SK-N-SH treated with all-trans-retinoic acid at 6 μM for 48 hours (cell line): ENCODE results near the gene CTTN.

Source experiments
- ATAC-seq: fragments of 200-7000 bp; cut with Tn5 transposase; 3 replicates; pipeline ENCODE4 v1.9.1; 2020; ENCODE audit warnings: mild to moderate bottlenecking, moderate library complexity
- ARNTL ChIP-seq: fragments of 450-650 bp; formaldehyde crosslinking; IDR thresholded peaks from 2 replicates; pipeline ENCODE4 v1.5.0; 2020; ENCODE audit warnings: low read depth, mild to moderate bottlenecking, moderate library complexity, borderline replicate concordance
- BACH2 ChIP-seq: fragments of 250-450 bp; sonication (Bioruptor Pico); IDR thresholded peaks from 2 replicates; pipeline ENCODE4 v1.9.0; 2021; ENCODE audit warnings: mild to moderate bottlenecking, borderline replicate concordance
- CREB5 ChIP-seq: fragments of 250-450 bp; sonication (Bioruptor Pico); IDR thresholded peaks from 2 replicates; pipeline ENCODE4 v1.5.1; 2020; ENCODE audit warnings: low read depth, mild to moderate bottlenecking, moderate library complexity
- CSDC2 ChIP-seq: fragments of 250-450 bp; sonication (Bioruptor Pico); IDR thresholded peaks from 2 replicates; pipeline ENCODE4 v1.5.0; 2020; ENCODE audit warnings: mild to moderate bottlenecking, moderate library complexity
- CSRNP3 ChIP-seq: fragments of 250-450 bp; sonication (Bioruptor Pico); IDR thresholded peaks from 2 replicates; pipeline ENCODE4 v1.5.1; 2021; ENCODE audit warnings: mild to moderate bottlenecking, moderate library complexity
- ESRRG ChIP-seq: fragments of 250-450 bp; sonication (Bioruptor Pico); IDR thresholded peaks from 2 replicates; pipeline ENCODE4 v1.6.1; 2021; ENCODE audit warnings: mild to moderate bottlenecking
- ISL1 ChIP-seq: fragments of 250-450 bp; sonication (Bioruptor Pico); IDR thresholded peaks from 2 replicates; pipeline ENCODE4 v2.1.2; 2022; ENCODE audit warnings: mild to moderate bottlenecking, moderate library complexity
- OSR1 ChIP-seq: fragments of 250-450 bp; sonication (Bioruptor Pico); IDR thresholded peaks from 2 replicates; pipeline ENCODE4 v1.8.0; 2022; ENCODE audit warnings: moderate library complexity, mild to moderate bottlenecking, inconsistent platforms
- PATZ1 ChIP-seq: fragments of 250-450 bp; sonication (Bioruptor Pico); IDR thresholded peaks from 2 replicates; pipeline ENCODE4 v1.8.0; 2020; ENCODE audit warnings: mild to moderate bottlenecking, moderate library complexity, borderline replicate concordance
- POU6F1 ChIP-seq: fragments of 250-450 bp; sonication (Bioruptor Pico); IDR thresholded peaks from 2 replicates; pipeline ENCODE4 v1.8.0; 2021; ENCODE audit warnings: low read depth, mild to moderate bottlenecking, moderate library complexity, borderline replicate concordance
- PPARA ChIP-seq: fragments of 250-450 bp; sonication (Bioruptor Pico); IDR thresholded peaks from 2 replicates; pipeline ENCODE4 v1.5.0; 2020; ENCODE audit warnings: mild to moderate bottlenecking, borderline replicate concordance
- RARB ChIP-seq: fragments of 250-450 bp; sonication (Bioruptor Pico); IDR thresholded peaks from 2 replicates; pipeline ENCODE4 v1.8.0; 2021; ENCODE audit warnings: mild to moderate bottlenecking, moderate library complexity
- SNAI2 ChIP-seq: fragments of 250-450 bp; sonication (Bioruptor Pico); IDR thresholded peaks from 2 replicates; pipeline ENCODE4 v1.5.0; 2020; ENCODE audit warnings: mild to moderate bottlenecking, moderate library complexity
- TOX ChIP-seq: fragments of 250-450 bp; sonication (Bioruptor Pico); IDR thresholded peaks from 2 replicates; pipeline ENCODE4 v1.8.0; 2021; ENCODE audit warnings: mild to moderate bottlenecking, moderate library complexity, borderline replicate concordance
- TSHZ2 ChIP-seq: fragments of 250-450 bp; sonication (Bioruptor Pico); IDR thresholded peaks from 2 replicates; pipeline ENCODE4 v1.5.0; 2020; ENCODE audit warnings: mild to moderate bottlenecking, moderate library complexity
- ZC3H10 ChIP-seq: fragments of 250-450 bp; sonication (Bioruptor Pico); IDR thresholded peaks from 2 replicates; pipeline ENCODE4 v1.5.1; 2021; ENCODE audit warnings: mild to moderate bottlenecking, moderate library complexity
- ZFP3 ChIP-seq: fragments of 250-450 bp; sonication (Bioruptor Pico); IDR thresholded peaks from 2 replicates; pipeline ENCODE4 v1.5.0; 2020; ENCODE audit warnings: mild to moderate bottlenecking, moderate library complexity
- ZFP30 ChIP-seq: fragments of 450-650 bp; formaldehyde crosslinking; IDR thresholded peaks from 2 replicates; pipeline ENCODE4 v1.5.0; 2022; ENCODE audit warnings: mild to moderate bottlenecking, moderate library complexity
- ZNF565 ChIP-seq: fragments of 450-650 bp; formaldehyde crosslinking; conservative IDR thresholded peaks from 2 replicates; pipeline ENCODE4 v1.5.0; 2020; ENCODE audit warnings: low read depth, mild to moderate bottlenecking, moderate library complexity
- ZNF70 ChIP-seq: fragments of 450-650 bp; formaldehyde crosslinking; IDR thresholded peaks from 2 replicates; pipeline ENCODE4 v1.5.0; 2020; ENCODE audit warnings: mild to moderate bottlenecking, moderate library complexity
- ZNF8 ChIP-seq: fragments of 450-650 bp; formaldehyde crosslinking; IDR thresholded peaks from 2 replicates; pipeline ENCODE4 v1.5.0; 2020; ENCODE audit warnings: mild to moderate bottlenecking, moderate library complexity

Gene CTTN

GRCh38 chr11:70397983-70398833 is at the start of gene CTTN:
TSS of gene CTTN (plus strand) at chr11:70398529. CDS start at chr11:70407298, 8,769 bp downstream.
- no peak for TF ChIP-seq ESRRG (CRISPR knock-in tag)
- TF ChIP-seq TSHZ2 (CRISPR knock-in tag), result no peak
- no peak for TF ChIP-seq RARB (CRISPR knock-in tag)
- no peak for TF ChIP-seq PPARA (CRISPR knock-in tag)
- ATAC-seq, result peak; percentile 85

GRCh38 chr11:70348608-70349007 is 49.7 kb upstream of the CTTN start:
- TF ChIP-seq POU6F1 (no peak), ZFP30 (CRISPR knock-in tag) (no peak), PATZ1 (no peak), ZNF70 (CRISPR knock-in tag) (no peak)
- ATAC-seq, result no peak

GRCh38 chr11:70351646-70352045 is 46.7 kb upstream of the CTTN start:
- ATAC-seq, result no peak
- TF ChIP-seq CREB5 (CRISPR knock-in tag), result no peak
- TF ChIP-seq PPARA (CRISPR knock-in tag), result no peak
- TF ChIP-seq TOX (CRISPR knock-in tag), result no peak
- no peak for TF ChIP-seq CSDC2
- TF ChIP-seq ZNF565, result no peak
- no peak for TF ChIP-seq ARNTL (CRISPR knock-in tag)
- TF ChIP-seq TSHZ2 (CRISPR knock-in tag), result no peak
- TF ChIP-seq RARB (CRISPR knock-in tag), result no peak
- no peak for TF ChIP-seq CSRNP3 (CRISPR knock-in tag)
- no peak for TF ChIP-seq BACH2 (CRISPR knock-in tag)
- TF ChIP-seq ZFP3 (CRISPR knock-in tag), result no peak
- no peak for TF ChIP-seq ZNF8
- no peak for TF ChIP-seq SNAI2 (CRISPR knock-in tag)
- no peak for TF ChIP-seq OSR1 (CRISPR knock-in tag)
- no peak for TF ChIP-seq ZC3H10
- no peak for TF ChIP-seq ZFP30 (CRISPR knock-in tag)
- TF ChIP-seq ESRRG (CRISPR knock-in tag), result no peak
- TF ChIP-seq ISL1 (CRISPR knock-in tag), result no peak
